ENCODE results near the gene AKR1C8.
"Not testable (repeated sequence)": the region's sequence is repeated elsewhere in the genome, so short reads cannot be mapped to it uniquely, and the experiment has no call there.

Gene AKR1C8

DNA sequence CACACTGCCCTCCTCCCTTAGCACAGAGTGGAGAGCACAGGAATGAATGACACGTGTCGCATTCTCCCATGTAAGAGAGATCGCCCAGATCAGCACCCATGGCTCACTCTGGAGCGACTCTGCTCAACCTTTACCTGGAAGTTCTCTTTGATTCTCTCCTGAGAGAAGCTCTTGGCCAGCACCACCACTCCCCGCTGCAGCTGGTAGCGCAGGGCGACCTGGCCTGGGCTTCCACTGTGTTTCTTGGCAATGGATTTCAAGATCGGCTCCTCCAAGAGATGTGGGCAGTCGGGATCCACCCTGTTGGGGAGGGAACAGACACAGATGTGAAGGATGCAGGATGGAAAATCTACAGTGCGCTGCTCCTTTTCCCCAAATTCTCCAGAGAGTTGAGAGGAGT is 27.4 kb downstream of the AKR1C8 start:
- TF ChIP-seq TAF1 (IDR thresholded peaks at IDR 0.05; ENCODE audit: borderline replicate concordance, low read depth, low read length) = no peak
- TF ChIP-seq POLR2A (IDR thresholded peaks at IDR 0.05; ENCODE audit: low read depth, low read length) = no peak
- TF ChIP-seq POLR2AphosphoS5 (IDR thresholded peaks at IDR 0.05; ENCODE audit: low read depth, low read length) = no peak
- FAIRE-seq (no peak), DNase-seq (ENCODE audit: insufficient read length) (no peak)

DNA sequence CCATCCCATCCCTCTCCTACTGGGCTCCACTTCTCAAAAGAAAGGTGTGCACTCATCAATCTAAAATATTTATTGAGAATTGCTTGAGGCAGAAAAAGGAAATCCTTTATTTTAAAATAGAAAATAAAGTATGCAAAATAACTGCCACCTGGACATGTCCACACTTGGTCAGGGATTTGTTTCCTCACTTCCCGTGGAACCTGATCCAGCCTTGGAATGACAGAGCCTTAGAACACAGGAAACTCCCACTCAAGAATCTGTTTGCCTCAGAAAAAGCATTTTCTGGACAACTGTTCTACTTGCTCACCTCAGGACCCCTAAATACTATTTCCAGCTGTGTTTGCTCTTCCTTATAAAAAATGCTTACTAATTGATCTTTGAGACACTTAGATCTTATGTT is 29.0 kb downstream of the AKR1C8 start:
- DNase-seq (ENCODE audit: insufficient read length) = no peak
- FAIRE-seq = no peak
- TF ChIP-seq TAF1 (IDR thresholded peaks at IDR 0.05; ENCODE audit: borderline replicate concordance, low read depth, low read length) = no peak
- no peak for TF ChIP-seq POLR2A (IDR thresholded peaks at IDR 0.05; ENCODE audit: low read depth, low read length)
- TF ChIP-seq POLR2AphosphoS5 (IDR thresholded peaks at IDR 0.05; ENCODE audit: low read depth, low read length) = no peak

DNA sequence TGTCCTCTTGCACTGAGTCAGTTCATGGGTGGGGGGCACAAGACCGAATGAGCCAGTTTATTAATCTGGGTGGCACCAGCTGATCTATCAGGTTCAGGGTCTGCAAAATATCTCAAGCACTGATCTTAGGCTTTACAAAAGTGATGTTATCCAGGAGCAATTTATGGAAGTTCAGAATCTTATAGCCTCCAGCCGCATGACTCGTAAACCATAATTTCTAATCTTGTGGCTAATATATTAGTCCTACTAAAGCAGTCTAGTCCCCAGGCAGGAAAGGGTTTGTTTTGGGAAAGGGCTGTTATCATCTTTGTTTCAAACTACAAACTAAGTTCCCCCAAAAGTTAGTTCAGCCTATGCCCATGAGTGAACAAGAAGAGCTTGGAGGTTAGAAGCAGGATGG is 33.9 kb downstream of the AKR1C8 start:
- no peak for DNase-seq (ENCODE audit: insufficient read length)
- no peak for FAIRE-seq
- TF ChIP-seq POLR2A (IDR thresholded peaks at IDR 0.05; ENCODE audit: low read depth, low read length) (no peak), TAF1 (IDR thresholded peaks at IDR 0.05; ENCODE audit: borderline replicate concordance, low read depth, low read length) (no peak), POLR2AphosphoS5 (IDR thresholded peaks at IDR 0.05; ENCODE audit: low read depth, low read length) (no peak)

DNA sequence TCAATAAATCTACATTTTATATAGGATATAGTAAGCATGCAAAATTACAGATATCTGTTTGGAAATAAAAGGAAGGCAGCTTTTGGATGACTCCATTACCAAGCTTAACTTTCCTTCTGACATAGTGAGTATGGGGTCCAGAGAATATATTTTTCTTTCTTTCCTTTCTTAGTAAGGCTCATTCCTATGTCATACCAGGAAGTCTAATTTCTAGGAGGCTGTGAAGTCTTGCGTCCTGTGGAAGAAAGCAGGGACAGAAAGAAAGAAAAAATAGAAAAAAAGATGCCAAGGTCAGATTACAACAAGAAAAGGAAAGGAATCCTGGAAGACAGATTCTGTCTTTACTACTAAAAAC is 36.3 kb downstream of the AKR1C8 start:
- no peak for FAIRE-seq
- no peak for TF ChIP-seq TAF1 (IDR thresholded peaks at IDR 0.05; ENCODE audit: borderline replicate concordance, low read depth, low read length)

GRCh38 chr10:5147981-5148677 is 36.8 kb downstream of the AKR1C8 start:
- DNase-seq (ENCODE audit: insufficient read length) = no peak
- no peak for FAIRE-seq
- TF ChIP-seq POLR2AphosphoS5 (IDR thresholded peaks at IDR 0.05; ENCODE audit: low read depth, low read length) (no peak), TAF1 (IDR thresholded peaks at IDR 0.05; ENCODE audit: borderline replicate concordance, low read depth, low read length) (no peak), POLR2A (IDR thresholded peaks at IDR 0.05; ENCODE audit: low read depth, low read length) (no peak)

More for the DNA sequence above, 36.3 kb downstream of the AKR1C8 start:
- no peak for DNase-seq (ENCODE audit: insufficient read length)

DNA sequence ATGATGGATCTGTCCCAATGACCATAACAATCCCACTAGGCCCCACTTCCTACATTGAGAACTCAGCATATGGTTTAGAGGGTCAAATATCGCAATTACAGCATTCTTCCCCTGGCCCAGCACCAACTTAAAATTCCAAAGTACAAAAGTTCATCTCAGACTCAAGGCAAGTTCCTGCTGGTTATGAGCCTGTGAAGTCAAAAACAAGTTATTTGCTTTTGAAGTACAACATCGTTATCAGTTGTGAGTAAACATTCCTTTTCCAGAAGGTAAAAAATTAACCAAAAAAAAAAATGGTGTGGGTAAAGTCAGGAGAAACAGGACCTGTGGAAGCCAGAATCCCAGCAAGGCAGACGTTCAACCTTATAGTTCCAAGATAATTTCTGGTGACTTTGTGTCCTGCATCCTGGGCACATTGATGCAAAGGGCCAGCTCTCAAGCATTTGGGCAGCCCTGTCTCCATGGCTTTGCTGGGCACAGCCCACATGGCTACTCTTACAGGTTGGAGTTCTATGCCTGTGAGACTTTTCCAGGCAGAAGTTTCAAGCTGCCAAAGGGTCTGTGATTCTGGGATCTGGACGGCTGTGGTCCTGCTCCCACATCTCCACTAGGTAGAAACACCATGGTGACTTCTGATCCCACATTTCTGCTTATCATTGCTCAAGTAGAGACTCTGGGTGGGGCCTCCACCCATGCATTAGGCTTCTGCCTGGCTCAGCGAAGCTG is 37.5 kb downstream of the AKR1C8 start:
- FAIRE-seq (no peak), DNase-seq (ENCODE audit: insufficient read length) (no peak)
- TF ChIP-seq POLR2AphosphoS5 (IDR thresholded peaks at IDR 0.05; ENCODE audit: low read depth, low read length) (no peak), POLR2A (IDR thresholded peaks at IDR 0.05; ENCODE audit: low read depth, low read length) (no peak), TAF1 (IDR thresholded peaks at IDR 0.05; ENCODE audit: borderline replicate concordance, low read depth, low read length) (no peak)

- no peak for FAIRE-seq
- TF ChIP-seq POLR2AphosphoS5 (IDR thresholded peaks at IDR 0.05; ENCODE audit: low read depth, low read length) (no peak), TAF1 (IDR thresholded peaks at IDR 0.05; ENCODE audit: borderline replicate concordance, low read depth, low read length) (no peak), POLR2A (IDR thresholded peaks at IDR 0.05; ENCODE audit: low read depth, low read length) (no peak)
Measured at GRCh38 chr10:5146920-5147254, 38.1 kb downstream of the AKR1C8 start.

GRCh38 chr10:5143137-5143536 is 41.8 kb downstream of the AKR1C8 start:
- FAIRE-seq (no peak), DNase-seq (ENCODE audit: insufficient read length) (no peak)
- TF ChIP-seq POLR2AphosphoS5 (IDR thresholded peaks at IDR 0.05; ENCODE audit: low read depth, low read length) (no peak), POLR2A (IDR thresholded peaks at IDR 0.05; ENCODE audit: low read depth, low read length) (no peak), TAF1 (IDR thresholded peaks at IDR 0.05; ENCODE audit: borderline replicate concordance, low read depth, low read length) (no peak)

More at GRCh38 chr10:5146920-5147254, 38.1 kb downstream of the AKR1C8 start:
- DNase-seq (ENCODE audit: insufficient read length) = no peak

DNA sequence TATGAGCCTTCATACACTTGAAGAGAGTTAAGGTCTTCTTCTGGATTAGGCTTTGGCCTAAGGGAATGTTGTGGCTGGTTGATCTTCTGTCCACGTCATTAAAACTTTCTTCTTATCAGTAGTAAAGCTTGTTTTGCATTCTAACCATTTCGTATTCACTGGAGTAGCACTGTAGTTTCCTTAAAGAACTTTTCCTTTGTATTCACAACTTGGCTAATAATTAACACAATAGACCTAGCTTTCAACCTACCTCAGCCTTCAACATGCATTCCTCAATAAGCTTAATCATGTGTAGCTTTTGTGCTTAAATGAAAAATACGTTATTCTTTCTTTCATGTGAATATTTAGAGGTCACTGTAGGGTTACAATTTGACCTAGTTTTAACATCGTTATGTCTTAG is 42.8 kb downstream of the AKR1C8 start:
- no peak for TF ChIP-seq TAF1 (IDR thresholded peaks at IDR 0.05; ENCODE audit: borderline replicate concordance, low read depth, low read length)
- TF ChIP-seq POLR2AphosphoS5 (IDR thresholded peaks at IDR 0.05; ENCODE audit: low read depth, low read length) = no peak
- TF ChIP-seq POLR2A (IDR thresholded peaks at IDR 0.05; ENCODE audit: low read depth, low read length) = no peak
- FAIRE-seq (no peak), DNase-seq (ENCODE audit: insufficient read length) (no peak)

GRCh38 chr10:5137699-5138098 is 47.3 kb downstream of the AKR1C8 start:
- not testable (repeated sequence) for DNase-seq (ENCODE audit: insufficient read length); FAIRE-seq

- DNase-seq (ENCODE audit: insufficient read length) (no peak), FAIRE-seq (no peak)
- no peak for TF ChIP-seq TAF1 (IDR thresholded peaks at IDR 0.05; ENCODE audit: borderline replicate concordance, low read depth, low read length)
- TF ChIP-seq POLR2A (IDR thresholded peaks at IDR 0.05; ENCODE audit: low read depth, low read length) = no peak
- no peak for TF ChIP-seq POLR2AphosphoS5 (IDR thresholded peaks at IDR 0.05; ENCODE audit: low read depth, low read length)
Measured at GRCh38 chr10:5136468-5137087, 48.4 kb downstream of the AKR1C8 start.

GRCh38 chr10:5135581-5135980 is 49.4 kb downstream of the AKR1C8 start:
- TF ChIP-seq POLR2AphosphoS5 (IDR thresholded peaks at IDR 0.05; ENCODE audit: low read depth, low read length) = no peak
- no peak for TF ChIP-seq TAF1 (IDR thresholded peaks at IDR 0.05; ENCODE audit: borderline replicate concordance, low read depth, low read length)
- TF ChIP-seq POLR2A (IDR thresholded peaks at IDR 0.05; ENCODE audit: low read depth, low read length) = no peak
- DNase-seq (ENCODE audit: insufficient read length) (no peak), FAIRE-seq (no peak)

Measured in GM12892 (cell line).